ENCODE data around the gene SLC51A. TPM values are rescaled to one million over a fixed set of nuclear protein-coding genes. Genes with fewer than 3 reads are reported as not detected.

The SLC51A gene
- polyA plus RNA-seq, 2 donors, result 0.21 to 0.69 TPM

GRCh38 chr3:196192524-196193051 lies 23.7 kb upstream of the SLC51A start:
- Histone ChIP-seq H3K27me3 (ENCODE audit: control insufficient read depth in 1 of 2, insufficient read depth in 2 of 2, low read length in 2 of 2) (no peaks in the 10 kb centered on the region), H3K9me3 (ENCODE audit: control insufficient read depth in 2 of 2, insufficient read depth in 1 of 2, low read depth in 1 of 2, low read length in 1 of 2) (no peaks in the 10 kb centered on the region), H3K4me1 (ENCODE audit: control insufficient read depth in 2 of 2, insufficient read depth in 2 of 2, low read length in 1 of 2) (peaks cover 2 to 11% of the 10 kb centered on the region in 2 donors), H3K4me3 (ENCODE audit: low read depth in 1 of 2, low read length in 2 of 2) (no peak overlapping the region), H3K27ac (ENCODE audit: low read depth in 2 of 2, low read length in 1 of 2) (peak overlapping the region; percentile 19 to 84), H3K36me3 (ENCODE audit: control insufficient read depth in 2 of 2, insufficient read depth in 2 of 2, low read length in 1 of 2) (no peaks in the 10 kb centered on the region)
- 29 to 32% methylated on average over 14 of the region's 14 CpGs for WGBS, 2 donors

- Histone ChIP-seq H3K27me3 (ENCODE audit: control insufficient read depth in 1 of 2, insufficient read depth in 2 of 2, low read length in 2 of 2) (no peaks in the 10 kb centered on the region), H3K4me1 (ENCODE audit: control insufficient read depth in 2 of 2, insufficient read depth in 2 of 2, low read length in 1 of 2) (peaks cover 2 to 11% of the 10 kb centered on the region in 2 donors), H3K36me3 (ENCODE audit: control insufficient read depth in 2 of 2, insufficient read depth in 2 of 2, low read length in 1 of 2) (no peaks in the 10 kb centered on the region), H3K4me3 (ENCODE audit: low read depth in 1 of 2, low read length in 2 of 2) (no peak overlapping the region), H3K27ac (ENCODE audit: low read depth in 2 of 2, low read length in 1 of 2) (no peak overlapping the region), H3K9me3 (ENCODE audit: control insufficient read depth in 2 of 2, insufficient read depth in 1 of 2, low read depth in 1 of 2, low read length in 1 of 2) (no peaks in the 10 kb centered on the region)
- WGBS, 2 donors, result 71 to 73% methylated on average over 15 of the region's 15 CpGs
Observed at GRCh38 chr3:196193133-196193735, 23.1 kb upstream of the SLC51A start.

- no peaks in the 10 kb centered on the region for H3K9me3 ChIP-seq (ENCODE audit: control insufficient read depth in 2 of 2, insufficient read depth in 1 of 2, low read depth in 1 of 2, low read length in 1 of 2)
- H3K4me3 ChIP-seq (ENCODE audit: low read depth in 1 of 2, low read length in 2 of 2), result no peak overlapping the region
- WGBS, 2 donors, result 61 to 75% methylated on average over 13 of the region's 13 CpGs
- H3K36me3 ChIP-seq (ENCODE audit: control insufficient read depth in 2 of 2, insufficient read depth in 2 of 2, low read length in 1 of 2), result no peaks in the 10 kb centered on the region
- H3K27ac ChIP-seq (ENCODE audit: low read depth in 2 of 2, low read length in 1 of 2), result no peak overlapping the region
- H3K27me3 ChIP-seq (ENCODE audit: control insufficient read depth in 1 of 2, insufficient read depth in 2 of 2, low read length in 2 of 2), result no peaks in the 10 kb centered on the region
- peaks cover 2 to 11% of the 10 kb centered on the region in 2 donors for H3K4me1 ChIP-seq (ENCODE audit: control insufficient read depth in 2 of 2, insufficient read depth in 2 of 2, low read length in 1 of 2)
Observed at GRCh38 chr3:196193736-196194541, 22.4 kb upstream of the SLC51A start.

- Histone ChIP-seq H3K4me3 (ENCODE audit: low read depth in 1 of 2, low read length in 2 of 2) (no peak overlapping the region), H3K4me1 (ENCODE audit: control insufficient read depth in 2 of 2, insufficient read depth in 2 of 2, low read length in 1 of 2) (peaks cover 2 to 11% of the 10 kb centered on the region in 2 donors), H3K27me3 (ENCODE audit: control insufficient read depth in 1 of 2, insufficient read depth in 2 of 2, low read length in 2 of 2) (no peaks in the 10 kb centered on the region), H3K36me3 (ENCODE audit: control insufficient read depth in 2 of 2, insufficient read depth in 2 of 2, low read length in 1 of 2) (no peaks in the 10 kb centered on the region), H3K27ac (ENCODE audit: low read depth in 2 of 2, low read length in 1 of 2) (no peak overlapping the region), H3K9me3 (ENCODE audit: control insufficient read depth in 2 of 2, insufficient read depth in 1 of 2, low read depth in 1 of 2, low read length in 1 of 2) (no peaks in the 10 kb centered on the region)
- 87 to 89% methylated on average over 5 of the region's 5 CpGs for WGBS, 2 donors
Observed at GRCh38 chr3:196194542-196194915, 21.8 kb upstream of the SLC51A start.

GRCh38 chr3:196195664-196196265 lies 20.6 kb upstream of the SLC51A start:
- Histone ChIP-seq H3K27ac (ENCODE audit: low read depth in 2 of 2, low read length in 1 of 2) (no peak overlapping the region), H3K36me3 (ENCODE audit: control insufficient read depth in 2 of 2, insufficient read depth in 2 of 2, low read length in 1 of 2) (no peaks in the 10 kb centered on the region), H3K4me3 (ENCODE audit: low read depth in 1 of 2, low read length in 2 of 2) (no peak overlapping the region), H3K4me1 (ENCODE audit: control insufficient read depth in 2 of 2, insufficient read depth in 2 of 2, low read length in 1 of 2) (peaks cover 2 to 11% of the 10 kb centered on the region in 2 donors), H3K27me3 (ENCODE audit: control insufficient read depth in 1 of 2, insufficient read depth in 2 of 2, low read length in 2 of 2) (no peaks in the 10 kb centered on the region), H3K9me3 (ENCODE audit: control insufficient read depth in 2 of 2, insufficient read depth in 1 of 2, low read depth in 1 of 2, low read length in 1 of 2) (no peaks in the 10 kb centered on the region)
- 81 to 87% methylated on average over 14 of the region's 14 CpGs for WGBS, 2 donors

GRCh38 chr3:196197524-196197923 lies 18.8 kb upstream of the SLC51A start:
- Histone ChIP-seq H3K27me3 (ENCODE audit: control insufficient read depth in 1 of 2, insufficient read depth in 2 of 2, low read length in 2 of 2) (no peaks in the 10 kb centered on the region), H3K27ac (ENCODE audit: low read depth in 2 of 2, low read length in 1 of 2) (no peak overlapping the region), H3K4me3 (ENCODE audit: low read depth in 1 of 2, low read length in 2 of 2) (no peak overlapping the region), H3K4me1 (ENCODE audit: control insufficient read depth in 2 of 2, insufficient read depth in 2 of 2, low read length in 1 of 2) (peaks cover 4 to 9% of the 10 kb centered on the region in 2 donors), H3K36me3 (ENCODE audit: control insufficient read depth in 2 of 2, insufficient read depth in 2 of 2, low read length in 1 of 2) (no peaks in the 10 kb centered on the region), H3K9me3 (ENCODE audit: control insufficient read depth in 2 of 2, insufficient read depth in 1 of 2, low read depth in 1 of 2, low read length in 1 of 2) (no peaks in the 10 kb centered on the region)
- WGBS, 2 donors, result 79 to 84% methylated on average over 17 of the region's 17 CpGs

GRCh38 chr3:196198081-196198675 lies 18.2 kb upstream of the SLC51A start:
- H3K4me1 ChIP-seq (ENCODE audit: control insufficient read depth in 2 of 2, insufficient read depth in 2 of 2, low read length in 1 of 2), result peaks cover 5 to 7% of the 10 kb centered on the region in 2 donors
- no peaks in the 10 kb centered on the region for H3K27me3 ChIP-seq (ENCODE audit: control insufficient read depth in 1 of 2, insufficient read depth in 2 of 2, low read length in 2 of 2)
- 89% methylated on average over 15 of the region's 15 CpGs for WGBS, 2 donors
- H3K4me3 ChIP-seq (ENCODE audit: low read depth in 1 of 2, low read length in 2 of 2), result no peak overlapping the region
- no peaks in the 10 kb centered on the region for H3K9me3 ChIP-seq (ENCODE audit: control insufficient read depth in 2 of 2, insufficient read depth in 1 of 2, low read depth in 1 of 2, low read length in 1 of 2)
- no peaks in the 10 kb centered on the region for H3K36me3 ChIP-seq (ENCODE audit: control insufficient read depth in 2 of 2, insufficient read depth in 2 of 2, low read length in 1 of 2)
- no peak overlapping the region for H3K27ac ChIP-seq (ENCODE audit: low read depth in 2 of 2, low read length in 1 of 2)

GRCh38 chr3:196198771-196199753 lies 17.3 kb upstream of the SLC51A start:
- no peaks in the 10 kb centered on the region for H3K9me3 ChIP-seq (ENCODE audit: control insufficient read depth in 2 of 2, insufficient read depth in 1 of 2, low read depth in 1 of 2, low read length in 1 of 2)
- no peak overlapping the region for H3K4me3 ChIP-seq (ENCODE audit: low read depth in 1 of 2, low read length in 2 of 2)
- H3K36me3 ChIP-seq (ENCODE audit: control insufficient read depth in 2 of 2, insufficient read depth in 2 of 2, low read length in 1 of 2), result no peaks in the 10 kb centered on the region
- WGBS, 2 donors, result 73 to 82% methylated on average over 18 to 19 of the region's 19 CpGs
- no peaks in the 10 kb centered on the region for H3K27me3 ChIP-seq (ENCODE audit: control insufficient read depth in 1 of 2, insufficient read depth in 2 of 2, low read length in 2 of 2)
- no peak overlapping the region for H3K27ac ChIP-seq (ENCODE audit: low read depth in 2 of 2, low read length in 1 of 2)
- H3K4me1 ChIP-seq (ENCODE audit: control insufficient read depth in 2 of 2, insufficient read depth in 2 of 2, low read length in 1 of 2), result peaks cover 3 to 4% of the 10 kb centered on the region in 2 donors
